Frontal cortex (tissue), 4 donors: ENCODE results near the gene CALN1. TPM values are rescaled to one million over a fixed set of nuclear protein-coding genes. Genes with fewer than 3 reads are reported as not detected.

Experiments
- DNase-seq, 2 donors: peaks; one replicate each; pipeline ENCODE4 v3.0.0; 2012; ENCODE audit warnings: low spot score in 2 of 2
- FAIRE-seq: peaks from 2 replicates; lab custom pipeline; 2012; peaks lifted over from hg19 to GRCh38; lab: Jason Lieb, UNC
- total RNA-seq: library from RNA; depleted of rRNA; stranded (reverse); fragments of >200 nt; gene quantifications from one replicate; pipeline ENCODE4 v1.2.3, GENCODE V29; 2014
- donor health status: control.
- donor health status: control.
- donor health status: control.

CALN1 gene
- total RNA-seq, 1 donor from 2014 or later = 40.4 TPM

- FAIRE-seq (no peak), DNase-seq (no peak)
Observed at GRCh38 chr7:72334698-72335097, 77.4 kb downstream of the CALN1 start.

DNA sequence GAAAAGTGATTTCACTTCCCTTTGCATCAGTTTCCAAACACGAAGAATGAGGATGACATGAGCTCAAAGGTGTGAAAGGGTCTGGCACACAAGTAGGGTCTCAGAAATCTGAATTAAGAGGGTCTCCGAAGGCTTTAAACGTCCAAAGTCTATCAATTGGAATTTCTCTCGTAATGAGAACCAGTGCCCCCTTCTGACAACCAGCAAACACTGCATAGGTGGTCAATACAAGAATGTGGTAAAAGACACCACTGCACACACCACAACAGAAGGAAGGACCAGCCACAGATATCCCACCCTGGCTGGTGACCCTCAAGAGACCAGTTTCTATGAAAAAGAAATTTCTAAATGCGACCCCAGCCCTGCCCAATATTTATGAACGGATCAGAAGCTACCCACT is 78.1 kb downstream of the CALN1 start:
- DNase-seq (peak; percentile 37 to 48), FAIRE-seq (no peak)

GRCh38 chr7:72326811-72327210 is 85.3 kb downstream of the CALN1 start:
- FAIRE-seq (no peak), DNase-seq (no peak)

DNA sequence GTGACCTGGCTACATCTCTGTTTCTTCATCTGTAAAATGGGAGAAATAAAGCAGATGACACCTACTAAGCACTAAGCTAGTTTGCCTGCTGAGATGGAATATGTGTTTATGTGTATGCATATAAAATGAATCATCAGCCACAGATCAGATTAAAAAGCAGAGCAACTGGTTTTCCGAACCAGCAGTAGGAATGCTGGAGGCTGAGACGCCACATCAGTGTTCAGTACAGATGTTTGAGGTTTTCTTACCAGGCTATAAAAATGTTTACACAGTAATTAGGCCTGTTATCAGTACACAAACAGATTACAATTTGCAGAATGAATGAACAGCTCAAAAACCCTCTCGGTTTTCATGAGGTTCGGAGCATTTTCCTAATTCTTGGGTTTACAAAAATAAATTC is 85.8 kb downstream of the CALN1 start:
- FAIRE-seq = no peak
- no peak for DNase-seq

DNA sequence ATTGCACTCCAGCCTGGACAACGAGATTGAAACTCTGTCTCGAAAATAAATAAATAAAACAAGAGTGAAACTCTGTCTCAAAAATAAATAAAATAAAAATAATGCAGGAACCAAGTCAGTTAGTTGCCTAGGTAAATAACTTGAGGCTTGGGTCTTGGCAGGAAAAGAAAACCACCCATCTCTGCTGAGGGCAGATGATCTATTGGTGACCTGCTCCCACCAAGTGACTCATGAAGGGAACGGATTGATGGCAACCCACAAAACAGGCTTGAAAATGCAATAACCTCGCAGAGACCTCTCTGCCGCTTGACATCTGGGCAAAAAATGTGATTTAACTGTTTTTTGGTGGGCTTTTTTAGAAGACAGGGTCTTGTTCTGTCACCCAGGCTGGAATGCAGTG is 86.6 kb downstream of the CALN1 start:
- no peak for FAIRE-seq
- DNase-seq = no peak

DNA sequence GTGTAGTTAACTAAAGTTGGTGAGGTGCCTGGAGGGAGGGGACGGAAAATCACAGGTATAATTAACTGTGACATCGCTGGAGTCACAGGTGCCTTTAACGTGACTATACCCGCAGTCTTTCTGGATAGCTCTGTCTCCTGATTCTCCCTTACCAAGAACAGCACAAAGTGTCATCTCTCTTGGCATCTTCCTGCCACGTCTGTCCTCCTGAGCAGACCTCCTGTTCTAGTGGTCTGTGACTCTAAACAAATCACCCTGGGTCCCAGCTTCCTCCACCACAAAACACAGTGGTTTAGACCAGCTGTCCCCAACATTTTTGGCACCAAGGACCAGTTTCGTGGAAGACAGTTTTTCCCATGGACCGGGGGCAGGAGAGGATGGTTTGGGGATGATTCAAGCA is 90.5 kb downstream of the CALN1 start:
- DNase-seq (no peak), FAIRE-seq (no peak)

DNA sequence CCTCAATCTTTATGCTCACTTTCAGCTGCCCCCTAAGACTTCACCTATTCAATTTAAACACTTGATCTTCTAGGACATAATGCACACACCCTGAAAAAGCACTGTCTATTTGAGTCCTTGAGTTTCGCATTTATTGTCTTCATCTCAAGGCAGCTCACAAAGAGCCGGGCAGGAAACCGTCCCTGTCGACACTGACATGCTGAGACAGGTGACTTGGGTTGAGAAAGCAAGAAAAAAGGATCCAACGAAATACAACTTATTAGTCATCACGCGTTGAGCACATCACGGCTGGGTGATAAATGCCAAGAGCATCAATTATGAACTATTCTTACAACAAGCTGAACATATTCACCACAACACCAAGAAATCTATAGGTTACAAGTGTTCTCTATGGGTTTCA is 91.1 kb downstream of the CALN1 start:
- FAIRE-seq = no peak
- no peak for DNase-seq

- no peak for FAIRE-seq
- DNase-seq = no peak
Observed at GRCh38 chr7:72317341-72317740, 94.8 kb downstream of the CALN1 start.

DNA sequence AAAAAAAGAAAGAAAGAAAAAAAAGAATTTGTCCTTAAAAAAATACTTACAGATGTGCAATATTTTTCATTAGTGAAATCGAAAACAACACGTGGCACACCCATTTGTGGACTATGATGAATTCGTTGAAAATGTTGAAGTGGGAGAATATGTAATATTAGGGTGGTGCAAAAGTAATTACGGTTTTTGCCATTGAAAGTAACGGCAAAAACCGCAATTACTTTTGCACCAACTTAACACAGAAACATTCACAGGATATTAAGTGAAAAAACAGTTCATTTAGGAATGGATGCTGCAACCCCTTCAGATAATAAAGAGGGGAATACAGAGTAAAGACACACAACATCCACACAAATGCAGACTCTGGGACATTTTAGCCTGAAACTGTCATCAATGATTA is 96.0 kb downstream of the CALN1 start:
- DNase-seq (no peak), FAIRE-seq (no peak)

DNA sequence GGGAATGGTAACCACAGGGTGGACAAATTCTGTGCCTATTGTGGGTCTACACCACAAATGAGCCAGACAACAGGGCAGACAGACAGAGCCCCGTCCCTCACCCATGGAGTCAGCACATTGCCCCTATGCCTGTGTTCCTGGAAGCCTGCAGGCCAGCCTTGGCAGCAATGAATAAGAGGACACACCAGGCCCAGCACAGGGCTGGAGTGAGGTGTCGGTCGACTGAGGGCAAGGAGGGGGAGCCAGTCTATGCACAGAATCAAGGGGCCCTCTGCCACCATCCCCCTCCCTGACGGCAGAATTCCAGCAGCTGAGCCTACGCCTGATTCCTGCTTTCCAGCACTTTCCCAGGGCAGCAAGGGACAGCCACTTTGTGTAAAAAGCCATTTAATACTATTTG is 98.2 kb downstream of the CALN1 start:
- DNase-seq = no peak

DNA sequence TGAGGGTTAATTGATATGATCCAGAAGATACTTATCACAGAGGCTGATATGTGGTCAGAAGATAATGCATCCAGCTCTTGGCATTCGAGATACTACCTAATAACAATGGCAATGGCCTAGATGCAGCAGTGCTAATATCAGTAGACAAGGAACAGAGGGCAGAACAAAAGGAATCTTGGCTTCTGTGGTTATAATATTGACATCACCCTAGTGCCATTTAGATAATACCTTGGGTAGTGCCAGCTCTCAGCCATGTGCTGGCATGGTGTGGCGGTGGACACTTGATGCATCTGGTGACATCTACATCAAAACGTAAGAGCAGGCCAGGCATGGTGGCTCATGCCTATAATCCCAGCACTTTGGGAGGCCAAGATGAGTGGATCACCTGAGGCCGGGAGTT is 101.8 kb downstream of the CALN1 start:
- DNase-seq = no peak
- no peak for FAIRE-seq

More for the DNA sequence above, 98.2 kb downstream of the CALN1 start:
- no peak for FAIRE-seq

DNA sequence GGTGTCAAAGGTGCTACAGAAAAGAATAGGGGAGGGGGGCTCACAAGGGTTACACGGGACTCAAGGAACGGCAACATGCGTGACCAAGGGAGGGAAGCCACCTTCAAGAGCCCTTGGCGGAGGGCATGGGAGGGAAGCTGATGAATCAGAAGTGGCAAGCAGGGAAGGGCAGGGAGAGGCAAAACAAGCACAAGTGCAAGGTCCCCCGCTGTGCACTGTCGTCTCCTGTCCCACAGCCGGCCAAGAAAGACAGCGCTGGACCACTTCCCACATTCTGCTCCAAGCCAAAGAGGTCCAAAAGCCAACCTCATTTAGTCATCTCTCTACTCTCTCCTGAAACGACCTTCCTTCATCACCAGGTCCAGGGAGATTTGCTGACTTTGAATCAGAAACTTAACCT is 102.7 kb downstream of the CALN1 start:
- FAIRE-seq = no peak

GRCh38 chr7:72308986-72309385 is 103.2 kb downstream of the CALN1 start:
- DNase-seq = no peak
- FAIRE-seq = no peak

More for the DNA sequence above, 102.7 kb downstream of the CALN1 start:
- no peak for DNase-seq

- FAIRE-seq (no peak), DNase-seq (no peak)
Observed at GRCh38 chr7:72307566-72307965, 104.6 kb downstream of the CALN1 start.

- FAIRE-seq (no peak), DNase-seq (no peak)
Observed at GRCh38 chr7:72298912-72299311, 113.2 kb downstream of the CALN1 start.

DNA sequence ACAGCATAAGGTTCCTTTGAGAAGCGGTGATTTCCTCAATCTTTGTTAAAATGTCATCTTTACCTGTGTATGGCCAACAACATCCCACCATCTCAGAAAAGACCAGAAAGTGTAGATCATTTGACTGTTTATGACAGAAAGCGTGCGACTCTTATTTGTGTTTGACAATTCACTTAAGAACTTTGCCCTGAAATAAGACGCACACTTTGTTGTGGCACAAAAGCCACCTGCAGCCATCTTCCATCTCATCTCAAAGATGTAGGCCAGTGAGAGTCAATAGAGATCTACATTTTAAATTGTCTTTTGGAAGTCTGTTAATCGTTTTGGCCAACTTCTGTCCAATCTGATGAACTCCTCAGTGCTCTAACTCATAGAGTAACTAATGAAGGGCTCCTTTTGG is 114.0 kb downstream of the CALN1 start:
- FAIRE-seq (no peak), DNase-seq (no peak)

- DNase-seq (no peak), FAIRE-seq (no peak)
Observed at GRCh38 chr7:72297636-72298035, 114.5 kb downstream of the CALN1 start.

DNA sequence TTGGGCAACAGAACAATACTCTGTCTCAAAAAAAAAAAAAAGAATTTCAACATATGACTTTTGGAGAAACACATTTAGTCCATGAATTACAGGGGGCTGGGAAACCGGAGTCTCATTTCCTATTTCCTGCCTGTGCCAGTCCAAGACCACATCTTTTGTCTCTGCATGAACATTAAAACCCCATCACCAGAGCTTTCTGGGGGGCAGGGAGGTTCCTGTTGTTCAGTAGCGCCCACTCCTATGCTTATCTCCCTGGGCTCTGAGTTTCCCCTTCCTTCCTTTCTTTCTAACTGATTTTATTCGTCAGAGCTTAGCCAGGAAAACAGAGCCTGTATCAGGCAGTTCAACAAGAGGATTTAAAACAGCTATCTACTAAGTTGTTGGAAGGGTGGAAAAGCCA is 119.3 kb downstream of the CALN1 start:
- DNase-seq (no peak), FAIRE-seq (no peak)

GRCh38 chr7:72292118-72292517 is 120.0 kb downstream of the CALN1 start:
- no peak for DNase-seq
- no peak for FAIRE-seq

DNA sequence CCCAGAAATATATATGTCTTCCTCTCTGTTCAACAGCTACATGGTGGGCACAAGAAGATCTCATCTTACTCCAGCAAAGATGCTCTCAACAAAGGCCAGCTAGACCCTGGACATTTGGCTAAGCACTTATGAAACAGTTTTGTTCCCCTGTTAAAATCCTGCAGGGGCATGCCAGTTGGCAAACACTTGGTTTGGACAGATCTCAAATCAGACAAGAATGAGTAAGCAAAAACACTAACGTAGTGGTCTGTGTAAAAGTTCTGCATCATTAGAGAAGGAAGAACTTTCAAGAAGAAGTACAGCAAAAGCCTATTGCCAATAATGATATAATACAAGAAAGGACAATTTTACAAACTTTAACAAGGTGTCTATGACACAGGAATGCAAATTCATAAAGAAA is 125.6 kb downstream of the CALN1 start:
- no peak for FAIRE-seq
- DNase-seq = no peak

DNA sequence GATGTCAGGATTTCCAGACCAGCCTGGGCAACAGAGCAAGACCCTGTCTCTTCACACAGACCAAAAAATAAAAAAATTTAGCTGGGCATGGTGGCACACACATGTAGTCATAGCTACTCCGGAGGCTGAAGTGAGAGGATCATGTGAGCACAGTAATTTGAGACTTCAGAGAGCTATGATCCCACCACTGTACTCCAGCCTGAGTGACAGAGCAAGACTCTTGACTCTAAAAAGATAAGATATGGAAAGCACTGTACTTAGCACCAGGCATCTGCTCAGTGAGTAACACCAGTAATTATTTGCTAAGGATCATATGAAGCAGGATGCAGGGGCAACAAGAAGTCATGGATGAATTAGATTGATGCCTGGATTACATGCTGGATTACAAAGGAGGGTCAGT is 128.8 kb downstream of the CALN1 start:
- no peak for FAIRE-seq
- no peak for DNase-seq

- FAIRE-seq (no peak), DNase-seq (no peak)
Observed at GRCh38 chr7:72281308-72281707, 130.8 kb downstream of the CALN1 start.

GRCh38 chr7:72279203-72279602 is 132.9 kb downstream of the CALN1 start:
- no peak for DNase-seq
- no peak for FAIRE-seq
